PC-3 (cell line): Measurements from ENCODE around the gene TTC14.
"Not testable (repeated sequence)": the region's sequence is repeated elsewhere in the genome, so short reads cannot be mapped to it uniquely, and the experiment has no call there.

Source experiments
- EZH2phosphoT487 ChIP-seq: fragments of 300-600 bp; sonication (generic); IDR thresholded peaks from 2 replicates; pipeline ENCODE4 v1.6.1; 2018; ENCODE audit warnings: mild to moderate bottlenecking, antibody characterized with exemption, low read length, borderline replicate concordance
- TF ChIP-seq, protein P1 (sequence below): fragments of 300-600 bp; sonication (generic); conservative IDR thresholded peaks from 2 replicates; pipeline ENCODE4 v1.5.1; 2017; ENCODE audit warnings: antibody characterized with exemption, low read depth, mild to moderate bottlenecking, low read length

DNA sequence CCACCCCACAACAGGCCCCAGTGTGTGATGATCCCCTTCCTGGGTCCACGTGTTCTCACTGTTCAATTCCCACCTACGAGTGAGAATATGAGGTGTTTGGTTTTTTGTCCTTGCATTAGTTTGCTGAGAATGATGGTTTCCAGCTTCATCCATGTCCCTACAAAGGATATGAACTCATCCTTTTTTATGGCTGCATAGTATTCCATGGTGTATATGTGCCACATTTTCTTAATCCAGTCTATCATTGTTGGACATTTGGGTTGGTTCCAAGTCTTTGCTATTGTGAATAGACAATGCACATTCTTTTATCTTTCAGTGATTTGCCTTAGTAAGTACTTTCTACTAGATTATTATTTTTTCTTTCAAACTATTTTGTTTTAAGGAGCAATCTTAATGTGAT lies 16.6 kb downstream of the TTC14 start:
- TF ChIP-seq, protein P1, sequence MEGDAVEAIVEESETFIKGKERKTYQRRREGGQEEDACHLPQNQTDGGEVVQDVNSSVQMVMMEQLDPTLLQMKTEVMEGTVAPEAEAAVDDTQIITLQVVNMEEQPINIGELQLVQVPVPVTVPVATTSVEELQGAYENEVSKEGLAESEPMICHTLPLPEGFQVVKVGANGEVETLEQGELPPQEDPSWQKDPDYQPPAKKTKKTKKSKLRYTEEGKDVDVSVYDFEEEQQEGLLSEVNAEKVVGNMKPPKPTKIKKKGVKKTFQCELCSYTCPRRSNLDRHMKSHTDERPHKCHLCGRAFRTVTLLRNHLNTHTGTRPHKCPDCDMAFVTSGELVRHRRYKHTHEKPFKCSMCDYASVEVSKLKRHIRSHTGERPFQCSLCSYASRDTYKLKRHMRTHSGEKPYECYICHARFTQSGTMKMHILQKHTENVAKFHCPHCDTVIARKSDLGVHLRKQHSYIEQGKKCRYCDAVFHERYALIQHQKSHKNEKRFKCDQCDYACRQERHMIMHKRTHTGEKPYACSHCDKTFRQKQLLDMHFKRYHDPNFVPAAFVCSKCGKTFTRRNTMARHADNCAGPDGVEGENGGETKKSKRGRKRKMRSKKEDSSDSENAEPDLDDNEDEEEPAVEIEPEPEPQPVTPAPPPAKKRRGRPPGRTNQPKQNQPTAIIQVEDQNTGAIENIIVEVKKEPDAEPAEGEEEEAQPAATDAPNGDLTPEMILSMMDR, result not testable (repeated sequence)
- TF ChIP-seq EZH2phosphoT487, result not testable (repeated sequence)
